ENCODE measurements around the gene ZNF410.

DNA sequence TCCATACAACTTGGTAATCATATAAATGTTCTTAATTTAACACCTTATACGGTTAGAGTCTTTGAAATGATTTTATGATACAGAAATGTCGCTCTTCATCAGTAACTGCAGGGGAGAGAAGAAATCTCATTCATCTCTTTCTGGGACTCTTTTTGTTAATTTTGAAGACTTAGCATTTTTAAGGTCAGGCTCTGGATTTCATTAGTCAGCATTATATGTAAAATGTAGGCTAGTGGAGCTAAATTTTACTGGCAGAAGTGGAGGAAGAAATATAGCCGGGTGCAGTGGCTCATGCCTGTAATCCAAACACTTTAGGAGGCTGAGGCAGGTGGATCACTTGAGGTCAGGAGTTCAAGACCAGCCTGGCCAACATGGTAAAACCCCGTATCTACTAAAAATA is 39.7 kb upstream of the ZNF410 start:
- TF ChIP-seq, protein P1, sequence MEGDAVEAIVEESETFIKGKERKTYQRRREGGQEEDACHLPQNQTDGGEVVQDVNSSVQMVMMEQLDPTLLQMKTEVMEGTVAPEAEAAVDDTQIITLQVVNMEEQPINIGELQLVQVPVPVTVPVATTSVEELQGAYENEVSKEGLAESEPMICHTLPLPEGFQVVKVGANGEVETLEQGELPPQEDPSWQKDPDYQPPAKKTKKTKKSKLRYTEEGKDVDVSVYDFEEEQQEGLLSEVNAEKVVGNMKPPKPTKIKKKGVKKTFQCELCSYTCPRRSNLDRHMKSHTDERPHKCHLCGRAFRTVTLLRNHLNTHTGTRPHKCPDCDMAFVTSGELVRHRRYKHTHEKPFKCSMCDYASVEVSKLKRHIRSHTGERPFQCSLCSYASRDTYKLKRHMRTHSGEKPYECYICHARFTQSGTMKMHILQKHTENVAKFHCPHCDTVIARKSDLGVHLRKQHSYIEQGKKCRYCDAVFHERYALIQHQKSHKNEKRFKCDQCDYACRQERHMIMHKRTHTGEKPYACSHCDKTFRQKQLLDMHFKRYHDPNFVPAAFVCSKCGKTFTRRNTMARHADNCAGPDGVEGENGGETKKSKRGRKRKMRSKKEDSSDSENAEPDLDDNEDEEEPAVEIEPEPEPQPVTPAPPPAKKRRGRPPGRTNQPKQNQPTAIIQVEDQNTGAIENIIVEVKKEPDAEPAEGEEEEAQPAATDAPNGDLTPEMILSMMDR (IDR thresholded peaks at IDR 0.05): no peak
- TF ChIP-seq POLR2AphosphoS5 (IDR thresholded peaks at IDR 0.05): no peak
